ENCODE data around the gene ETF1.

Gene ETF1

GRCh38 chr5:138469540-138470321 lies 73.3 kb downstream of the ETF1 start:
- no peak for TF ChIP-seq CTCF (IDR thresholded peaks at IDR 0.05; ENCODE audit: borderline replicate concordance, control extremely low read depth, extremely low read depth, insufficient read depth, missing control alignments)
- in situ Hi-C loops (cut with MboI; ENCODE audit: low sequenced_read_pairs, unreplicated experiment): no loop called here
- no peak for DNase-seq (ENCODE audit: low spot score)

GRCh38 chr5:138468966-138469539 lies 74.0 kb downstream of the ETF1 start:
- no peak for DNase-seq (ENCODE audit: low spot score)
- in situ Hi-C loops (cut with MboI; ENCODE audit: low sequenced_read_pairs, unreplicated experiment): no loop called here
- no peak for TF ChIP-seq CTCF (IDR thresholded peaks at IDR 0.05; ENCODE audit: borderline replicate concordance, control extremely low read depth, extremely low read depth, insufficient read depth, missing control alignments)

GRCh38 chr5:138468133-138468965 lies 74.7 kb downstream of the ETF1 start:
- in situ Hi-C loops (cut with MboI; ENCODE audit: low sequenced_read_pairs, unreplicated experiment): no loop called here
- DNase-seq (ENCODE audit: low spot score): no peak
- no peak for TF ChIP-seq CTCF (IDR thresholded peaks at IDR 0.05; ENCODE audit: borderline replicate concordance, control extremely low read depth, extremely low read depth, insufficient read depth, missing control alignments)

GRCh38 chr5:138467711-138468132 lies 75.3 kb downstream of the ETF1 start:
- TF ChIP-seq CTCF (IDR thresholded peaks at IDR 0.05; ENCODE audit: borderline replicate concordance, control extremely low read depth, extremely low read depth, insufficient read depth, missing control alignments): no peak
- DNase-seq (ENCODE audit: low spot score): no peak
- in situ Hi-C loops (cut with MboI; ENCODE audit: low sequenced_read_pairs, unreplicated experiment): no loop called here

- in situ Hi-C loops (cut with MboI; ENCODE audit: low sequenced_read_pairs, unreplicated experiment): no loop called here
- TF ChIP-seq CTCF (IDR thresholded peaks at IDR 0.05; ENCODE audit: borderline replicate concordance, control extremely low read depth, extremely low read depth, insufficient read depth, missing control alignments): no peak
- DNase-seq (ENCODE audit: low spot score): no peak
Observed at GRCh38 chr5:138466900-138467710, 75.9 kb downstream of the ETF1 start.

Measured in GM13976 (cell line).